Panc1 (cell line): Measurements from ENCODE around the gene RHBDL1. TPM values are rescaled to one million over a fixed set of nuclear protein-coding genes. Genes with fewer than 3 reads are reported as not detected.

Experiments
- ATAC-seq: fragments of 200-7000 bp; cut with Tn5 transposase; 2 replicates; pipeline ENCODE4 v1.9.1; 2020; ENCODE audit warnings: mild to moderate bottlenecking, moderate library complexity
- BruUV-seq: library from RNA; stranded (reverse); fragments of 400-500 nt; replicated peaks from 2 replicates; lab custom pipeline; 2021; lab: Mats Ljungman, UMichigan
- CTCF ChIA-PET: fragments of 300-600 bp; sonication (Branson Sonifier 250); formaldehyde crosslinking; loops from one replicate; lab custom pipeline; 2022; ENCODE audit warnings: antibody characterized with exemption; lab: Charles Lee
- POLR2A ChIA-PET: fragments of 300-600 bp; sonication (Branson Sonifier 250); formaldehyde crosslinking; loops from one replicate; lab custom pipeline; 2022; ENCODE audit warnings: antibody characterized with exemption; lab: Charles Lee
- DNase-seq: peaks from one replicate; pipeline ENCODE4 v3.0.0-alpha.2; 2010; ENCODE audit warnings: low read depth, low spot score
- H3K27ac ChIP-seq: 2 replicates; pipeline ENCODE4 v1.5.1; 2011; ENCODE audit warnings: mild to moderate bottlenecking, low read length, inconsistent platforms
- H3K27me3 ChIP-seq: fragments of 200-500 bp; sonication (Bioruptor generic); 2 replicates; pipeline ENCODE4 v1.6.0; 2014; ENCODE audit warnings: low read length, inconsistent platforms; ENCODE audit not compliant: control insufficient read depth, insufficient read depth
- H3K36me3 ChIP-seq: fragments of 200-500 bp; sonication (Bioruptor generic); 2 replicates; pipeline ENCODE4 v1.5.1; 2014; ENCODE audit warnings: inconsistent platforms, mild to moderate bottlenecking, low read length, moderate library complexity; ENCODE audit not compliant: control insufficient read depth, insufficient read depth
- H3K4me1 ChIP-seq: 2 replicates; pipeline ENCODE4 v1.5.1; 2011; ENCODE audit warnings: inconsistent platforms, mild to moderate bottlenecking, low read length, moderate library complexity; ENCODE audit not compliant: control insufficient read depth, insufficient read depth
- H3K4me3 ChIP-seq, 2 experiments: 2 replicates each; pipeline ENCODE4 v1.5.1; 2011 to 2012; ENCODE audit warnings: low read depth in 2 of 2, low read length in 2 of 2, mild to moderate bottlenecking in 2 of 2, inconsistent platforms in 1 of 2, moderate library complexity in 1 of 2
- H3K9me3 ChIP-seq: fragments of 200-500 bp; sonication (Bioruptor generic); 2 replicates; pipeline ENCODE4 v1.5.1; 2014; ENCODE audit warnings: low read depth, mild to moderate bottlenecking, inconsistent platforms, low read length, moderate library complexity; ENCODE audit not compliant: control insufficient read depth, insufficient read depth
- CTCF ChIP-seq: fragments of 450-650 bp; IDR thresholded peaks from 2 replicates; pipeline ENCODE4 v1.5.1; 2017; ENCODE audit warnings: mild to moderate bottlenecking
- POLR2AphosphoS5 ChIP-seq: IDR thresholded peaks from 2 replicates; pipeline ENCODE4 v1.6.1; 2012; ENCODE audit warnings: mild to moderate bottlenecking, low read depth, low read length, moderate library complexity
- REST ChIP-seq, 2 experiments: IDR thresholded peaks; 2 replicates each; pipeline ENCODE4 v1.6.1; 2011 to 2012; ENCODE audit warnings: low read depth in 2 of 2, control low read depth in 1 of 2, low read length in 1 of 2, mild to moderate bottlenecking in 1 of 2, moderate library complexity in 1 of 2; ENCODE audit not compliant: insufficient read depth in 1 of 2
- SIN3A ChIP-seq: IDR thresholded peaks from 2 replicates; pipeline ENCODE4 v1.6.1; 2012; ENCODE audit warnings: low read depth, mild to moderate bottlenecking, low read length, moderate library complexity, borderline replicate concordance; ENCODE audit not compliant: insufficient read depth
- TCF7L2 ChIP-seq: IDR thresholded peaks from 2 replicates; pipeline ENCODE4 v1.6.1; 2011; ENCODE audit warnings: mild to moderate bottlenecking, low read depth, low read length, inconsistent platforms
- in situ Hi-C: cut with HindIII; loops from 2 replicates; pipeline ENCODE4 v1.10.0; 2016; ENCODE audit warnings: low sequenced_read_pairs, low pct_unique_long_range_greater_than_20kb
- intact Hi-C: fragments of 100-400 bp; cut with micrococcal nuclease; formaldehyde crosslinking; loops from one replicate; pipeline ENCODE4 v1.10.0; 2022; ENCODE audit not compliant: unreplicated experiment
- total RNA-seq: library from RNA; stranded (reverse); gene quantifications from one replicate; pipeline ENCODE4 v1.2.1, GENCODE V29; 2021; ENCODE audit not compliant: unreplicated experiment

Gene RHBDL1
- total RNA-seq, 1 experiment from 2014 or later = 6.6 TPM

GRCh38 chr16:629833-630248 lies 45.6 kb upstream of the RHBDL1 start:
- Histone ChIP-seq H3K4me3 (no peak overlapping the region), H3K9me3 (no peaks in the 10 kb centered on the region), H3K27me3 (no peaks in the 10 kb centered on the region), H3K4me1 (peaks cover 50% of the 10 kb centered on the region), H3K27ac (peak overlapping the region; percentile 34; the same call in 1 of the 2 replicates), H3K36me3 (no peaks in the 10 kb centered on the region)
- ATAC-seq (peak; percentile 2; the same call in 1 of the 2 replicates), DNase-seq (no peak)
- in situ Hi-C loops = no loop called here
- intact Hi-C loops = no loop called here
- no TSS peak for BruUV-seq
- ChIA-PET POLR2A (no interaction called here), CTCF (no interaction called here)
- TF ChIP-seq POLR2AphosphoS5 = no peak
- TF ChIP-seq TCF7L2 = no peak
- TF ChIP-seq REST (IDR thresholded peaks at IDR 0.05; ENCODE audit: insufficient read depth in 1 of 2, low read depth in 2 of 2, low read length in 1 of 2) = no peak
- no peak for TF ChIP-seq SIN3A
- no peak for TF ChIP-seq CTCF

GRCh38 chr16:630249-630814 lies 45.1 kb upstream of the RHBDL1 start:
- in situ Hi-C loops (no loop called here), intact Hi-C loops (no loop called here)
- ChIA-PET POLR2A (no interaction called here), CTCF (no interaction called here)
- no peaks in the 10 kb centered on the region for H3K27me3 ChIP-seq
- H3K27ac ChIP-seq = peak overlapping the region; percentile 34; the same call in 1 of the 2 replicates
- DNase-seq = no peak
- H3K4me1 ChIP-seq = peaks cover 47% of the 10 kb centered on the region
- no peaks in the 10 kb centered on the region for H3K36me3 ChIP-seq
- no peak for TF ChIP-seq SIN3A
- no peak for TF ChIP-seq CTCF
- TF ChIP-seq POLR2AphosphoS5 = no peak
- TF ChIP-seq TCF7L2 = no peak
- TF ChIP-seq REST (IDR thresholded peaks at IDR 0.05; ENCODE audit: insufficient read depth in 1 of 2, low read depth in 2 of 2, low read length in 1 of 2) = no peak
- ATAC-seq = peak; percentile 2; the same call in 1 of the 2 replicates
- no peaks in the 10 kb centered on the region for H3K9me3 ChIP-seq
- no TSS peak for BruUV-seq
- no peak overlapping the region for H3K4me3 ChIP-seq
